NB4 (cell line): Measurements from ENCODE around the gene STK32C.

Source experiments
- POLR2A ChIP-seq: IDR thresholded peaks from 2 replicates; pipeline ENCODE4 v1.6.1; 2011; ENCODE audit warnings: mild to moderate bottlenecking; ENCODE audit not compliant: insufficient read length; ENCODE audit errors: extremely low read depth
- TF ChIP-seq, protein P1 (sequence below): IDR thresholded peaks from one replicate; pipeline ENCODE4 v1.5.1; 2012; ENCODE audit warnings: low read depth, low read length

DNA sequence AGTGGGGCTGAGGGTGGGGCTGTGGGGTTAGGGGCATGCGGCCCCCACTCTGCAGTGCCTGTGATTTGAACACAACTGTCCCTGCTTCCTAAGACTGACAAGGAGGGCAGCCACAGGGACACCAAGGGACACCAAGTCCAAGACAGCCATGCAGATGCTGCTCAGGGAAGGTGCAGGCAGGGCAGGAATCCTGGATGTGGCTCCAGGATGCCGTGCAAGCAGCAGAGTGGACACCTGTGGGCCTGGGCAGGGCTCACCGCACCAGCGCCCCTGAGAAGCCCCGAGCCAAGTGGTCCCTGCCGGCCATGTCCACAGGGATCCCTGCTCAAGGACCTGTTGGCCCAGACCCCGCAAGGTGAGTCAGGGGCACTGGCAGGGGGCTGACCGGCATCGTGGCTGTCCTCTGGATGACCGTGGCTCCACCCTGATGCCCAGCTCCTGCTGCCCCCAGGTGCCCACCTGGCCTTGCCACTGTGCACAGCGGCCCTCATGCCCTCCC is 58.5 kb downstream of the STK32C start:
- TF ChIP-seq, protein P1, sequence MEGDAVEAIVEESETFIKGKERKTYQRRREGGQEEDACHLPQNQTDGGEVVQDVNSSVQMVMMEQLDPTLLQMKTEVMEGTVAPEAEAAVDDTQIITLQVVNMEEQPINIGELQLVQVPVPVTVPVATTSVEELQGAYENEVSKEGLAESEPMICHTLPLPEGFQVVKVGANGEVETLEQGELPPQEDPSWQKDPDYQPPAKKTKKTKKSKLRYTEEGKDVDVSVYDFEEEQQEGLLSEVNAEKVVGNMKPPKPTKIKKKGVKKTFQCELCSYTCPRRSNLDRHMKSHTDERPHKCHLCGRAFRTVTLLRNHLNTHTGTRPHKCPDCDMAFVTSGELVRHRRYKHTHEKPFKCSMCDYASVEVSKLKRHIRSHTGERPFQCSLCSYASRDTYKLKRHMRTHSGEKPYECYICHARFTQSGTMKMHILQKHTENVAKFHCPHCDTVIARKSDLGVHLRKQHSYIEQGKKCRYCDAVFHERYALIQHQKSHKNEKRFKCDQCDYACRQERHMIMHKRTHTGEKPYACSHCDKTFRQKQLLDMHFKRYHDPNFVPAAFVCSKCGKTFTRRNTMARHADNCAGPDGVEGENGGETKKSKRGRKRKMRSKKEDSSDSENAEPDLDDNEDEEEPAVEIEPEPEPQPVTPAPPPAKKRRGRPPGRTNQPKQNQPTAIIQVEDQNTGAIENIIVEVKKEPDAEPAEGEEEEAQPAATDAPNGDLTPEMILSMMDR: no peak
- no peak for TF ChIP-seq POLR2A
